ENCODE results near the gene POU2AF2. TPM values are rescaled to one million over a fixed set of nuclear protein-coding genes. Genes with fewer than 3 reads are reported as not detected.
"Not testable (repeated sequence)": the region's sequence is repeated elsewhere in the genome, so short reads cannot be mapped to it uniquely, and the experiment has no call there.

POU2AF2 gene
- polyA plus RNA-seq, 10 donors, result not detected

DNA sequence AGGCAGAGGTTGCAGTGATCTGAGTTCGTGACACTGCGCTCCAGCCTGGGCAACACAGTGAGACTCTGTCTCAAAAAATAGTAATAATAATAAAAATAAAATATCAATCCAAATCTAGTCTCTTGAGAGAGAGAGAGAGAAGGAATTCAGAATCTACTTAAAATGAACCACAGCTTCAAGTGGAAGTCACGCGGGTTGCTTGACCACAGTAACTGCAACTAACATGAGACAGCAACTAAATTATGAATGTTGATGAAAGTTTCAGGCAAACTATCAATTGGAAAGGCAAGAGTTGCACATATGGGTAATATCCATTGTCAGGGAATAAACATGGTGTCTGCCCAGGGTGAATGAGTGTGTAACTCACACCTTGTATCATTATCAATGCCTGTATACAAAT is 12.5 kb downstream of the POU2AF2 start:
- no peak for DNase-seq

DNA sequence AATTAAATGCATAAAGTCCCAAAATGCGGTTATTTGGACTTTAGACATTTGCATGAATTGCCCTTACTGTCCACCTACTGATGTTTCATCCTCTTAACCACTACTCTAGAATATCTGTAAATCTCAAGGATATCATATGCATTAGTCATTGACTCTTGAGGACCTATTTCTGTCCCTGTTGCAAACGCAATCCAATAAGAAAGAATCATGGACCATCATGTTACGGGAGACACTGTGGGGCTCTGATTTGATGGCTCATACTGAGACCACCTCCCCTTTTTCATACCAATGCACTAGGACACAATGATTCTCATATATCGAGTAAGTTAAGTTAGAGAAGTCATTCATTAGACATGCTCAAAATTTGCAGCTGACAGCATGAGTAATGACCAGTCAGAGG is 14.4 kb downstream of the POU2AF2 start:
- DNase-seq, result no peak

DNA sequence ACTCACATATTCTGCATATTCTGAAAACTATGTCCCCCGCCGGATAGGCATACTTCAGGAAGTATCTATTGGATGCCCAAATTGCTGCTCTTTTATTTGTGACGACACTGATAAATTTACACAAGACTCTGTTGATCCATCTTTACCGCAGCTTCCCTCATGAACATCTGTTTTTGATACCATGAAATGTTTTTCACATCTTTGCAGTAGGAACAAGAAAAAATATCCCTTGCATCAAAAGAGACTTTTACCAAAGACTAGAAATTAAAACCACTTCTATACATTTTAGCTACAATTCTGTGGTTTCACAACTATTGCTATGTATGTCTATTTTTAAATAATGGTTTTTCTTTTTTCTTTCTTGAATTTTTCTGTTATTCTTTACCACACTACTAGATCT is 15.3 kb downstream of the POU2AF2 start:
- peak in 1 of 3 donors; percentile 39 for DNase-seq

DNA sequence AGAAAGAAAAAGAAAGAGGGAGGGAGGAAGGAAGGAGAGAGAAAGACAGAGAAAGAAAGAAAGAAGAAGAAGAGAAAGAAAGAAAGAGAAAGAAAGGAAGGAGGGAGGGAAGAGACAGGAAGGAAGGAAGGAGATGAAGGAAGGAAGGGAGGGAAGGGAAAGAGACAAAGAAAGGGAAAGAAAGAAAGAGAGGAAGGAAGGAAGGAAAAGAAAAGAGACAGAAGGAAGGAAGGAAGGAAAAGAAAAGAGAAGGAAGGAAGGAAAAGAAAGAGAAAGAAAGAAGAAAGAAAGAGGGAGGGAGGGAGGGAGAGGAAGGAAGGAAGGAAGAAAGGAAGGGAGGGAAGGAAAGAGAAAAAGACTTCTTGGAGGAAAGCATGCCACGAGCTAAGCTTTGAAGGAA is 19.1 kb downstream of the POU2AF2 start:
- DNase-seq, result no peak

DNA sequence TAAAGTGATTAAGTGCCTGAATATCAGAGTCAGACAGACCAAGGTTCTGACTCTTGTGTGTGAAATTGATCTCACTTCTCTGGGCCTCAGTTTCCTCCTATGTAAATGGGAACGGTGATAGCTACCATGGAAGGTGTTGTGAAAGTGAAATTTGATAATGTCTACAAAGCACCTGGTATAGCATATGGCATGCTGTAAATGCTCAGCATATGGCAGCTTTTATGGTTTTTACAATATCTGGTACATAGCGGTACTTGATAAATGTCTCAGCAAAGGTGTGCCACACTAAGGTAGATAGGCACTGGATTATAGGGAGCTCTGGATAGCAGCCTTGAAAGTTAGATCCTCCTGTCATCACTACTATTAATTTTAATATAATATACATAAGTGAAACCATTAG is 19.9 kb downstream of the POU2AF2 start:
- DNase-seq, result no peak

DNA sequence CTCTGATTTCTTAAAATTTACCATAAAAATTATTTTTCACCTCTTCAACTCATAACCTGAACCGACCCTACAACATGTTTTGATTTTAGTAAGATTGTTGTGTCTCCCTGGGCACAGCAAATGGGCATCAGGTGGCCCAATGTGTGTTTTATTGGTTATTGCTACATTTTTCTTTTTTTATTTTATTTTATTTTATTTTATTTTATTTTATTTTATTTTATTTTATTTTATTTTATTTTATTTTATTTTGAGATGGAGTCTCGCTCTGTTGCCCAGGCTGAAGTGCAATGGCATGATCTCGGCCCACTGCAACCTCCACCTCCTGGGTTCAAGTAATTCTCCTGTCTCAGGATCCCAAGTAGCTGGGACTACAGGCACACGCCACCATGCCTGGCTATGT is 22.8 kb downstream of the POU2AF2 start:
- not testable (repeated sequence) for DNase-seq

DNA sequence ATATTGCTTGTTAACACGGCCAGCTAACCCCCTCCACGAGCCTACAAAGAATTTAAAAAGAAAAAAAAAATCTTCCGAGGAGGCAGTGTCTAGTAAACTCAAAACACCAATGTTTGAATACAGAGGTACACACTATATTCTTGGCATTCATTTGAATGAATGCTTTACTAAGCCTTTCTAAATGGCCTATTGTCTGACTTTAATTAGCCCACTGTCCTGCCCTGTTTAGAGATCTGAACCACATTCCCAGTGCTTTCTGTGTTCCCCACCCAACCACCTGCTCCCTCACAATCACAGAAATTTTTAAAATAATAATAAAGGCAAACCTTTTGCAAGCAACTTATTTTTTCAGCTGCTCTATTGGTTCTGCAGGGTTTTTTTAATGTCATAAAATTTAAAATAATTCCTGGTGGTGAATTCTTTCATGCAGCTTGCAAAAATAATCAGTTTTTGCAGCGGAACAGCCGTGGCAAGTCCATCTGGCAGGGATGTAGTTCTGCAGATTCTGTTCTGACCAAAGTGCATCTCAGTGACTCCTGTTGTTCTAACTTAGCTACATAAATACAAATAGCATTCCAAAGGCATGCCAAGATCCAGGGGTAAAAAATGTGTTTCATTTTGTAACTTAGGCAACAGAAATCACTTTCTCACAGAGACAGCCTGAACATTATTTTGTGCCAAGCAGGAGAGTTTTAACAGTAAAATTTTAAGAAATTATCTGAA is 23.8 kb downstream of the POU2AF2 start:
- peak; percentile 45 to 85 (median 66) for DNase-seq

DNA sequence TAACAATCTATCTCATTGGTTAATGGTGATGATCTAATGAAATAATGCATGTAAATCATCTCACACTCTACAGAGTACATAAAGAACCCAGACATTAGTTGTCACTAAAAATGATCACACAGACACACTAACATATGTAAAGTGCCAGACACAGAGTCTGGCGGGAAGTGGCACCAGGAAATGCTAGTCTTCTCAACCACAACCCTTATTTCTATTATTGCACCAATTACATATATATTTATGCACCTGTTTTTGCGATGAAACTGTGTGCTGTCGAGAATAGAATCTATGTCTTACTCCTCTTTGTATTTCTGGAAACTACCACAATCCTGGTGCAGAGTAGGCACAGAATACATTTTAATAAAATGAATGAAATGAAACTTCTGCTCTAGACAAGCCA is 26.9 kb downstream of the POU2AF2 start:
- DNase-seq, result no peak

DNA sequence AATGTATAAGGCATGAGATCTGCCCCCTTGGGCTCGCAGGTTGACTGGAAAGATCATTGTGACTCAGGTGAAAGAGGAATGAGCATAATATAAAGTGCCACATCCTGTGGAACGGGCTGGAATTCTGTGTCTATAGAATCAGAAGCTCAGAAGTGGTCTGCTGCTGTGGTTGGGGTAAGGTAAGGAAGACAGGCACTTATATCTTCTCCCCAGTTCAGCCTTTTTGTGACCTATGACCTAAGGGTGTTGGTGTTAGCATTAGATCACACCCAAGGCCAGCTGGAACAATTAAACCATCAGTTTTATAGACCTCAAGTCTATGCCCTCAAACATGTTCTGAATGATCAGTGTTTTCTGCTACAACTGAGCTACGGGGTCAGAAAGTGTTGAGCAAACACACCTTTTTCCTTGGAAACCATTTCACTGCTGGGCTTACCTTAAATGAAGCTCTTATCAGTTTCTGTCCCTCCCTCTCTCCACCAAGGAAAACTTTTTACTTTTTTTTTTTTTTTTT is 37.1 kb downstream of the POU2AF2 start:
- no peak for DNase-seq

DNA sequence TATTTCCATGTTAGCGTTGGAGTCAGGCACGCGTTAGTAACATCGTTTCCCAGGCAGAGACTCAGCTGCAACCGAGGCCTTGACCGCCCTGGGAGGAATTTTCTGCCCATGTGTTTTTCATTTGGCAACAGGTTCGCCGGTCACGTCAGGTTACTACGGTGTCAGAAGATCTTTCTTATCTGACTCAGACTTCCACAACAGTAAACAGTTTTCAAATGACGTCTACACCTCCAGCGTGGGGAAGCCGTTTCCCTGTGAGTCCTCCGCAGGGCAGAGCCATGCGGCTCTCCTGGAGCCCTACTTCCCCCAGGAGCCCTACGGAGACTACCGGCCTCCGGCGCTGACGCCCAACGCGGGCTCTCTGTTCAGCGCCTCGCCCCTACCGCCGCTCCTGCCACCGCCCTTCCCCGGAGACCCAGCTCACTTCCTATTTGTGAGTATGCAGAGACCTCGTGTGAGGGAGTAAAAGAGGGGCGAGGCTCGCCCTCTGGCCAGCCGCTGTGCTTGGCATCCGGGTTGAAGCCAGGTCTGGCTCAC is 38.5 kb downstream of the POU2AF2 start:
- peak in 1 of 3 donors; percentile 59 for DNase-seq

DNA sequence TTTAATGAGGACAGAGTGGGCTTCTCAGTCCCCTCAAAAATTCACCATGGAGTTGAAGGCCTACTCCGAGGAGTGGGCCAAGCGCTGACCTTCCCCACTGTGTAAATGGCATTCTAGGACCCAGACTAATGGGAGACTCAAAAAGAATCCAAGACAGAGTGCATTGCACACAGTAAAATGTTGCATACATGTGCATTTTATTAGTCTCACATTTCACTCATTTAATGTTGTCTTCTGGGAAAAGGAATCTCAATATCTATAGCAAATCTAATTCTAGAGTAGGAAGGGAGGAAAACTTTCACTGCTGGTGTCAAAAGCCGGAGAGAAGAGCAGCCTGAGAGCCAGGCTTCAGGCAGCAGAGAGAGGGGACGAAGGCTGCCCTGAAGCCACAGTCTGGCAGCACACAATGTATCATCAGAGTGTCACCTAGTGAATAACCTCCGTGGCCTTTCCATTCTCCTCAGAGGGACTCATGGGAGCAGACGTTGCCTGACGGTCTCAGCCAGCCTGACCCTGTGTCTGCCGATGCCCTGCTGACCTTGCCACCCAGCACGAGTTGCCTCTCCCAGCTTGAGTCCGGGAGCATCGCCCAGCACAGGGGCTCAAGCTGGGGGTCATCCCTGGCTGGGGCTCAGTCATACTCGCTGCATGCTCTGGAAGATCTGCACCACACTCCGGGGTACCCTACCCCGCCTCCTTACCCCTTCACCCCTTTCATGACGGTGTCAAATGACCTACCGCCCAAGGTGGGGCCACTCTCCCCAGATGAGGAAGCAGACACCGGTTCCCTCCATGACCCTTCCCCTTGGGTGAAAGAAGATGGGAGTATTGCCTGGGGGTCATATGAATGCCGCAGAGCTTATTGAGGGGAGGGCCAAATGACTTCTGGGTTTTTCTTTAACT is 39.9 kb downstream of the POU2AF2 start:
- peak in 1 of 3 donors; percentile 52 for DNase-seq

DNA sequence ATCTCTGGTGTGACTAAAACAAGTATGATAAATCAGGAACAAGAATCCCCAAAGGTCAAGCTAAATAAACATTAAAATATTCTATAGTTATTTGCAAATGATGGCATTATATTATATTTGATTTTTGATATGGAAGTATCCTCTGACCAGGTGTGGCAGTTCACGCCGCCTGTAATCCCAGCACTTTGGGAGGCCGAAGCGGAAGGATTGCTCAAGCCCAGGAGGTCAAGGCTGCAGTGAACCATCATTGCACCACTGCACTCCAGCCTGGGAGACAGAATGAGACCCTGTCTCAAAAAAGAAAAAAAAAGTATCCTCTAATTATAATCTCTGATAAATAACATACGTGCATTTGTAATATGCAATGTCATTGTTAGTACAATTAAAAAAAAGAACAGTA is 46.2 kb downstream of the POU2AF2 start:
- no peak for DNase-seq

DNA sequence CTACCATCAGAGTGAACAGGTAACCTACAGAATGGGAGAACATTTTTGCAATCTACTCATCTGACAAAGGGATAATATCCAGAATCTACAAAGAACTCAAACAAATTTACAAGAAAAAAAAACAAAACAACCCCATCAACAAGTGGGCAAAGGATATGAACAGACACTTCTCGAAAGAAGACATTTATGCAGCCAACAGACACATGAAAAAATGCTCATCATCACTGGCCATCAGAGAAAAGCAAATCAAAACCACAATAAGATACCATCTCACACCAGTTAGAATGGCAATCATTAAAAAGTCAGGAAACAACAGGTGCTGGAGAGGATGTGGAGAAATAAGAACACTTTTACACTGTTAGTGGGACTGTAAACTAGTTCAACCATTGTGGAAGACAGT is 46.9 kb downstream of the POU2AF2 start:
- not testable (repeated sequence) for DNase-seq

DNA sequence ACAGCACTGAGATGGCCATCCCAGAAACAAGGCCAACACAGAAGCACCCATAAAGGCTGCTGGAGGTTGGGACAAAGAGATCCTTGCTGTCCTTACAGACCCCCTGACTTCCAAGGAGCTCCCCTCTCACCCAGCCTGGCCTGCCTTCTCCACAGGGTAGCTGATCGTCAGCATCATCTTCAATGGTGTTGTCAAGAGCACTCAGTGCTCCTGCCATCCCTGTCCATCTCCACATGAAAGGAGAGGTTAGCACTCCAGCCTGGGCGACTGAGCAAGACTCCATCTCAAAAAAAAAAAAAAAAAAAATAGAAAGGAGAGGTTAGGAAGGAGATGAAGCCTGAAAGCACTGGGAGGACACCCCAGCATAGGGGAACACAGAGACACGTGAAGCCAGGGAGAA is 50.7 kb downstream of the POU2AF2 start:
- DNase-seq, result no peak

DNA sequence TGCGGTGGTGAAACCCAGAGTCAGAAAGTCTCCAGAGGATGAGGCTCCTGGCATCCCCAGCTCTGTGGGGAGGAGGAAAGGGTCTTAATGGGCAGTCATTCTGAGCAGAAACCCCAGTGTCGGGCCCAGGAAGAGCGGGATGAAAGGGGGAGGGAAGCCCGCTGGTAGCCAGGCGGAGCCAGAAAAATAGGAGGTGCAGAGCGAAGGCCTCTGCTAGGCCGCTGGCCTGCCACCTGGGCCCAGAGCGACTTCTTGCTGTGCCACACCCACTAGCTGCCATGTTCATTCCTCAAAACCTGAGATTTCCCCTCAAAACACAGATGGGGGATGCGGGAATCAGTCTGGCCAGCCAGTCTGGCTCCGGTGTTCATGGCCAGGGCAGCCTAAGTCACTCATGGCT is 52.2 kb downstream of the POU2AF2 start:
- no peak for DNase-seq

DNA sequence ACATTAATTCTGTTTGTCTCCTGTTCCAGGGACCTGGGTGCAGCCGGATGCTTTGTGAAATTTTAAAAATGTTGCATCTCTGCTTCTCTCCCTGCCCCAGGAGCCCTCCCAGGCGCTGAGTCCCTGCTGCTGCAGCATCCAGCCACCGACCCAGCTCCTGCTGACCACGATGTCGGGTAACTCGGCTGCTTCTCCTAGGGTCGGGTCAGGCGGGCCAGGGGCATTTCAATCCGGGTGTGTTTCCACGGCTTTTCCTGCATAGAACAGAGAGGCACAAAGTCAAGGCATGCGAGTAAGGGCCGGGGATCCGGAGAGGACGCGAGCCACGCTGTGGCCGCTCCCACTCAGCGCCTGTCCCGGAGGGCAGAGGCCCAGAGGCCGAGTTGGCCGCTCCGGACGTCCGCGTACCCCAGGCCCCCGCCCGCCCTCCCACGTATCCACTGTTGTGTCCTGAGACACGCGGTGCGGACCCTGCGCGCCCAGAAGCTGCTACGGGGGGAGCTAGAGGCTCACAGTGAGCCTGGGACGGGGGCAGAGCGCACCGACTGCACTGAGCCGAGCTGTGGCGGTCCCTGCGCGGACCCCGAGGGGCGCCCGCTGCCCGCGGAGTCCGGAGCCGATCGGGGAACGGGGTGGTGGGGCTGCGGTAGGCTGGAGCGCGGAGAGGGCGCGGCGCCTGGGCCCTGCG is 53.0 kb downstream of the POU2AF2 start, which contains the start of gene POU2AF3:
Gene POU2AF3, plus strand, starts transcription at position 134 of the 688 bp plus-strand sequence. Its CDS starts 36 bp downstream, at position 170.
- DNase-seq, result no peak

DNA sequence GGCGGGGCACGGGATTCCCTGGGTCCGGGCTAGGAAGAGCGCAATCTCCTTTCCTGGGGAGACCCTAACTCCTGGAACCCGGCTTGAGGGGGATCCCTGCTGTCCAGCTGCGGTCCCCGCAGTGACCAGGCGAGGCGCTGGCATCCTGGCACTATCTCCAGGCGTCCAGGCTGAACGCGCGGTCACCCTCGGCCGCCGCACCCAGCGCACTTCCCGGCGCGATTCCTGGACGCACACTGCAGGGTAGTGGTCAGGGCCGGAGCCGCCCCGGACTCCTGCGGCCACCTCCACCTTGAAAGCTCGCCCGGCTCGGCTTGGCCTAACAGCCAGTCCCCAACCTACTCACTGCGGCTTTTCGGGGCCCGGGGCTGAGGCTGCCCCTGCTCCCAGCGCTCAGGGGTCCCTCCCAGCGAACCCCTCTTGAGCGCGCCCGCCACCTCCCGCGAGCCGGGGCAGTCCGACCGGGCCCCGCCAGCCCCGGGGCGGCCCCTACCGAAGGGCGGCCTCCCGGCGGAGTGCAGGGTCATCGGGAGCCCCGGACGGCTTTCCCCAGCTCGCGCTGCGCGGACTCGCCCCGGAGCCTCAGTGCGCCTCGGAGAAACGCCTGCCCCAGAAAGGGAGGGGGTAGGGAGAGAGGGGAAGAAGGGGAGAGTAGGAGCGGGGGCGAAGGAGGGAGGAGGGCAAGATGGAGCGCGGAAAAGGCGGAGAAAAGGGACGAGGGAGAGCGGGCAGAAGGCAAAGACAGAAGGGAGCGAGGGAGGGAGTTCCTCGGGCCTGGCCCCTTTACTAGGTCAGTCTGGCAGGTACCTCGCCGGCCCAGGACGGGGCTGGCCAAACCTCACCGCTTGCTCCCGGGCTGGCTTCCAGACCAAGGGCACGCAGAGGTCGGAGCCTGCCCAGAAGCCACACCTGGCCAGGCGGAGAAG is 53.8 kb downstream of the POU2AF2 start:
- peak in 2 of 3 donors; percentile 63 to 89 for DNase-seq

DNA sequence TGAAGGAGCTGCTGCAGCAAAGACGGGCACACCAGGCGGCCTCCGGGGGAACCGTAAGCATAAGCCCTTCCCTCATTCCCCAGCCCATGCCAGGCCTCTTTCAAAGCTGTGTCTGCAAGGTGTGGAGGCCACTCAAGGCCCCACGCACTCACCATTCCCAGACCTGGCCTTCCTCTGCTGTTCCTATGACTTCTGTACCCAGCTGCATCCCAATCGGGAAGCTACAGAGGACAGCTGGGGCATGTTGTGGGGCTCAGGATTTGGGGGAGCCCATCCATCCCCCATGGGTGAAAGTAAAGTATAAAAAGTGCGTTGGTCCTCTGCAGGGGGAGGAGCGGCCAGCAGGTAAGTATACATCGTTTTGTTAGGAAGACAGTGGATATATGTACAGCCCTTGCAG is 55.0 kb downstream of the POU2AF2 start:
- DNase-seq, result no peak

DNA sequence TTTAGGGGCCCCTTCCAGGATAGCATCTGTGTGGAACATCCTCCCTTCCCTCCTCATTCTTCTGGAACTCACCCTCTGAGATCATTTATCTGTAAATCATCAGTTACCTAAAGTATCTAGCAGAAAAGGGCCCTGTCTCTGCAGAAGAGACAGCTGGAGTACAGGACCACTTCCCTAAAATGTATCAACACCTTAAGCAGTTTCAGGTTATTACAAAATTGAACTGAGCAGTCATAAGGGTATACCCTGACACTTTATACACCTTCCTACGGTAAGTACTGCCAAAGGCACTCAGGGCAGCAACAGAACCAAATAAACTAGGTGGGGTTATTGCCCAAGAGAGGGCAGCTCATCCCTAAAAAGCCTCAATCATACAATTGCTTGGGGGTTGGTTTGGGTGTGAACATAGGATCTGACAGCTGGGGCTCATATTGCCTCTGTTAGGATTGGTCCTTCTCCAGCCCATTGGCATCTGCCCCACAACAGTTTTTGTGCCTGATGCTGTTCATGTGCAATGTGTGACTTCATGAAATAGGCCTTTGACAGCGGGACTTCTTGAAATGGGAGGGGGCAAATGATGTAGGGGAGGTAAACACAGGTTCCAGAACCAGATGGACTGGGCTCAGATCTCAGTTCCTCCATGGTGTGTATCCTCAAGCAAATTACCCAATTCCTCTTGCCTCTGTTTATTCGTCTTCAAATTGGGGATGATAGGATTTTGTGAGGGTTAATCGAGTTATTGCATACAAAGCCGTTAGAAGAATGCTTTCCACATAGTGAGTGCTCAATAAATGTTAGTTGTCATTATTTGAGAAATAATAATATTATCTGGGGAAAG is 55.7 kb downstream of the POU2AF2 start:
- peak in 2 of 3 donors; percentile 37 for DNase-seq

DNA sequence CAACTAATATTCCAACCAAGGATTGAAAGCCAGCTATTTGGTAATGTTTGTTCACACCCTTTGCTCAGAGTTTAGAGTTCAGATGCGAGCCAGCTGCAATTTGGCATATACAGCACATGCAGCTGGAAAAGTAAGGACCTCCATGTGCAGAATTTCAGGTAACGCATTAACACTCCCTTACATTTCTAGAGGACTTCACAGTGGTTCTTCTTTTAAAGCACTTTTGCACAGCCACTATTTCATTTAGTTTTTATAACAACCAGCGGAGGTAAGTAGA is 56.3 kb downstream of the POU2AF2 start:
- DNase-seq, result peak in 1 of 3 donors; percentile 15

Data from muscle of back (tissue), 11 donors.